Activated T-helper 17 cell treated with anti-CD3 and anti-CD28 coated beads, Interleukin-2, amount 50 U/mL, for 72 hours (primary cell): Measurements from ENCODE around the gene ATP13A1. TPM values are rescaled to one million over a fixed set of nuclear protein-coding genes. Genes with fewer than 3 reads are reported as not detected.
A peak's percentile ranks its signal among the peaks of the same experiment; 100 is the strongest.

Experiments
- ATAC-seq: fragments of 150-1000 bp; cut with Tn5 transposase; replicated peaks from 2 replicates; pipeline ENCODE4 v1.10.0; 2021; ENCODE audit warnings: mild to moderate bottlenecking, moderate library complexity
- H3K27ac Mint-ChIP-seq: one replicate; pipeline ENCODE4 v1.8.0; 2022; ENCODE audit warnings: mixed read lengths
- H3K27me3 Mint-ChIP-seq: one replicate; pipeline ENCODE4 v1.8.0; 2022; ENCODE audit warnings: mixed read lengths
- H3K36me3 Mint-ChIP-seq: one replicate; pipeline ENCODE4 v1.8.0; 2022; ENCODE audit warnings: low read depth, mild to moderate bottlenecking, mixed read lengths
- H3K4me1 Mint-ChIP-seq: one replicate; pipeline ENCODE4 v1.8.0; 2022; ENCODE audit warnings: mixed read lengths
- H3K4me3 Mint-ChIP-seq: one replicate; pipeline ENCODE4 v1.8.0; 2022; ENCODE audit warnings: mild to moderate bottlenecking, mixed read lengths
- H3K9me3 Mint-ChIP-seq: one replicate; pipeline ENCODE4 v1.8.0; 2022; ENCODE audit warnings: mixed read lengths
- total RNA-seq, 2 donors: library from RNA; stranded (reverse); gene quantifications; one replicate each; pipeline ENCODE4 v1.2.3, GENCODE V29; 2022

The ATP13A1 gene
- total RNA-seq, 2 donors from 2014 or later, result 47.8 to 79.6 TPM

DNA sequence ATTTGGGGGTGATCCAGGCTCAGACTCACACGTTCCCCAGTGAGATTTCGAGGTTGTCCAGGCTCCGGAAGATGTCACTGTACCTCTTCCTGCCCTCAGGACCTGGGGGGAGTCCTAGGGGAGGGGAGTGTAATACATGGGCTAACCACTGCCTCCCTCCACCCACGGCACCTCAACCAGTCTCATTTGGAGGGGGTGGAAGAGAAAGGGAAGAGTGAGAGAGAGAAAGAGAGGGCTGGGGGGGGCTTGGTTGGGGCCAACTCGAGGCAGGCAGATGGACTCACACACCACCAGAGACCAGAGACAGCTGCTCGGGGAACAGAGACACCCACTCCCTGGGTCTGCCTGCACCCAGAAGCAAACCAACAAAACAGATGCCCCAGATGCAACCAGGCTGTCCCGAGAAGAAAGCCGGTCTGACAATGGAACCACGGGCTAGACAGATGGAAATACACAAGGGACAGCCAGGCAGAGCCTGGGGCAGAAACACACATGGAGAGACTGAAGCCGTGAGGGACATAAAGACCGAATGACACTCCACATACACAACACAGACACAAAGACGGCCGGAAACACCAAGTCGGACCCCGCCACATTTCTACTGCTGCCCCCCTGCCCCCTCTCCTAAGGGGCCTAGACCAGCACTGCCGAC lies 20.8 kb downstream of the ATP13A1 start:
- Mint-ChIP-seq H3K4me1 (peaks cover 11% of the 10 kb centered on the region), H3K27me3 (no peaks in the 10 kb centered on the region)
- ATAC-seq, result peak; percentile 74

DNA sequence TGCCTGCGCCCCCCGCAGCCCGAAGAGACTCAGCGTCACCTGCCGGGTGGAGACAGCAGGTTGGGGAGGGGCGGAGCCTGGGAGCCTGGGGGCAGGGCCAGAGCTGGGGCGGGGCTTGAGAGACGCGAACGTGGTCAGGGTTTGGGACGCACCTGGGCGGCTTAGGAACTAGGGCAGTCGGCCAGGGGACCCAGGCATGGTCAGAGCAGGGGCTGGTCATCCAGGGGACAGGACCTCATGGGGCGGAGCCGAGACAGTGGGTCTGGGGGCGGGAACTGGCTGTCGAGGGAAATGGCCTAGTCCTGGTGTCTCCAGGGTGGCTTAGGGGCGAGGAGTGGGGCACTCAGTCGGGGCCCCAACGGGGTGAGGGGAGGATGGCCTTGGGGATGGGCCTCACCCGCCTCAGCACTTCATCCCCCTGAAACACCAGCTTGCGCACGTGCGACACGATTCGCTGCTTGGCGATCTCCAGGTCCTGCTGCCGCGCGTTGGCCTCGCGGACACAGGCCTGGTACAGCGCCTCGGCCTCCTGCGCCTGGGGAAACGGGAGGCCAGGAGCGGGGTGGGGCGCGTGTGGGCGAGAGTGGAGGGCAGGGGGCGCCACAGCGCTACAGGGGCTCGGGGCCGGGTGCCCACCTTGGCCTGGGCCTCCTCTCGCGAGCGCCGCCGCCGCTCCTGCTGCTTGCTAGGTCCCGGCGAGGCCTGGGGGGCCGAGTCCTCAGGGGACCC lies 25.8 kb downstream of the ATP13A1 start:
- Mint-ChIP-seq H3K4me3 (no peak overlapping the region), H3K36me3 (peaks cover 94% of the 10 kb centered on the region), H3K27ac (no peak overlapping the region), H3K27me3 (no peaks in the 10 kb centered on the region), H3K4me1 (peaks cover 12% of the 10 kb centered on the region), H3K9me3 (no peaks in the 10 kb centered on the region)
- no peak for ATAC-seq

More for the DNA sequence above, 20.8 kb downstream of the ATP13A1 start:
- Mint-ChIP-seq H3K27ac (peak overlapping the region; percentile 98), H3K4me3 (peak overlapping the region; percentile 100), H3K36me3 (peaks cover 85% of the 10 kb centered on the region), H3K9me3 (no peaks in the 10 kb centered on the region)

DNA sequence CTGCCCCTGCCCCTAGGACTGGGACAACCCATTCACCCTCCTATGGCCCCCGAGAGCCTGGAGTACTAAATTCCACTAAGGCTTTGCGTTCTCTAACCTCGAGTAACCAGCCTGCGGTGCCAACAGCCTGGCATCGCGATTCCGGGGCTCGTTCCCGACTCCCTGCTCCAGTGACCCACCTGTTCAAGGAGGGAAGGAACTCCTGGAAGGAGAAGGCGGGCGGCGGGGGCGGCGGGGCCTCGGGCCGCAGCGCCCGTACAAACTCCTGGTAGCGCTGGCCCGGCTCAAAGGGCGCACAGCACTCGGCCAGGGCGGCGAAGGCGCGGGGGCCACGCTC lies 26.3 kb downstream of the ATP13A1 start:
- Mint-ChIP-seq H3K27ac (no peak overlapping the region), H3K27me3 (no peaks in the 10 kb centered on the region), H3K4me1 (peaks cover 7% of the 10 kb centered on the region), H3K36me3 (peaks cover 94% of the 10 kb centered on the region), H3K4me3 (no peak overlapping the region), H3K9me3 (no peaks in the 10 kb centered on the region)
- ATAC-seq, result no peak

DNA sequence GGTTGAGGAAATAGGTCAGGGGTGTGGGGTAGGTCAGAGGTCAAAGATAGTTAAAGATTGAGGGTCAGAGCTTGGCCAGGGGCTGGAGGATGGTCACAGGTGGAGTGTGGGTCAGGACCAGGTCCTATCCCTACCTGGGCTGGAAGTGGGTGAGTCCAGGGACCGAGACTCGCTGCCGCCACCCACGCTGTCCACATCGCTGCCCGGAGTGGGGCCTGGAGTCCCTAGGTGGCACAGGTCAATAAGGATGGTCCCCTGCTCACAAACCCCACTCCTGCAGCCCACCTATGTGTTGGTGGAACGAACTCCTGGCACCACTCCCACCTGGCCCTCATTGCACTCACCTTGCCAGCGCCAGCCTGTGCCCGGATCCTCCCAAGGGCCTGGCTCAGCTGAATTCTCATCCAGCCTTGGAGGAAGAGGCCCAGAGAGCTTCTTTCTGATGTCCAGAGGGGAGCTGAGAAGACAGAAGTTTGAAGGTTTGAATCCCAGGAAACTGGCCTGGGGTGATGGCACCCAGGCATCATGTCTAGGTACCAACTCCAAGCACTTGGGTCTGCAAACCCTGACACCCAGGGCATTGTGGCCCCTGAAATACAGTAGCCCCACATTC lies 26.8 kb downstream of the ATP13A1 start:
- ATAC-seq, result no peak
- no peak overlapping the region for H3K4me3 Mint-ChIP-seq
- H3K36me3 Mint-ChIP-seq, result peaks cover 94% of the 10 kb centered on the region
- H3K27ac Mint-ChIP-seq, result no peak overlapping the region
- H3K27me3 Mint-ChIP-seq, result no peaks in the 10 kb centered on the region
- peaks cover 3% of the 10 kb centered on the region for H3K4me1 Mint-ChIP-seq
- no peaks in the 10 kb centered on the region for H3K9me3 Mint-ChIP-seq

DNA sequence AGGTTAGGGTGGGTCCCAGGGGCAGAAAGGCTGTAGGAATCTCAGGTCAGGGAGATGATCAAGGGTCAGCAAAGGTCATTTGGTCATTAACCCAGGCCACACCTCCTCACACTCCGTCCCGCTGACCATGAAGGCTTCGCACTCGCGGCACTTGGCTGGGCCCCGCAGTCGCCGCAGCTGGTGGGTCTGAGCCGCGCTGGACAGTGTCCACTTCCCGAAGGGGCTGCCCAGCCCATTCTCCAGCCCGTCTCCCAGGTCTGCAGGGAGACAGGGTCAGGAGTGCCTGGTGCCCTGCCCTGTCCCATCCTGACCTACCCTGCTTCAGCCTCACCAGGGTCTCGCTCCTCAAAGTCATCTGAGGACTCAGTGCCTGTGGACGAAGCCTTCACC lies 28.2 kb downstream of the ATP13A1 start:
- H3K4me3 Mint-ChIP-seq, result no peak overlapping the region

DNA sequence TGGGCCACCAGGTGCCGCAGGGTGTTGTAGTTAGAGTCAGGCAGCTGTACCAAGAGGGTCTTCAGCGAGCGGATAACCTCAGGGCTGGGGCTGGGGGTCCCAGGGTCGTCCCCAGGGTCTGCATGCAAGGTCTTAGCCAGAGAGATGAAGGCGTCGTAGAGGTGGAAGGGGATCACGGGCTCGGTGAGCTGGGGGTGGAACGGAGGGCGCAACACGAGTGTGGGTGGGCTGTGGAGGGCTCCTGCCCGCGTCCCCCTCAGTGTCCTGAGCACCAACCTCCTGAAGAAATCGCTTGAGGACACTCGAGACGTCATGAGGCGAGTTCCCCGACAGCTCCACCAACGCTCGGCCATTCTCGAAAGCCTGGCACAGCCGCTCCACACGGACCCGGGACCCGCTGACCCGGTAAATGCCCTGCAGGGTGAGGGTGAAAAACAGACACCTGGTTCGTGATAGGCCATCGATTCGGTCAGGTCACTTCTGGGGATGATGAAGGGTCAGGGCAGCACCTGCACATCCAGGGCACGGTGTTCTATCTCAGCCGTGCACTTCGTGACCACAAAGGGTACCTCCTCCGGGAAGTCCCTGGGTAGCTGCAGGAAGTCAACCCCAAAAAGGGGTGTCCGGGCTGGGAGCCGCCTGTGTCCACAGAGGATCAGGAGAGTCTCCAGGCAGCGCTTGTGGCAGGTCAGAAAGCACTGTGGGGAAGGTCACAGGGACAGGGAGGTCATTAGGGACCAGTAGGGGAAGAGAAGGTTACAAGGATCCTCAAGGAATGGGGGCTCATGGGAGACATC lies 28.8 kb downstream of the ATP13A1 start:
- peaks cover 3% of the 10 kb centered on the region for H3K4me1 Mint-ChIP-seq
- H3K9me3 Mint-ChIP-seq, result no peaks in the 10 kb centered on the region
- peaks cover 95% of the 10 kb centered on the region for H3K36me3 Mint-ChIP-seq
- no peaks in the 10 kb centered on the region for H3K27me3 Mint-ChIP-seq
- peak overlapping the region; percentile 65 for H3K27ac Mint-ChIP-seq
- no peak overlapping the region for H3K4me3 Mint-ChIP-seq
- ATAC-seq, result peak; percentile 23

More for the DNA sequence above, 28.2 kb downstream of the ATP13A1 start:
- ATAC-seq, result no peak
- H3K36me3 Mint-ChIP-seq, result peaks cover 98% of the 10 kb centered on the region
- no peaks in the 10 kb centered on the region for H3K27me3 Mint-ChIP-seq
- H3K27ac Mint-ChIP-seq, result peak overlapping the region; percentile 65
- H3K4me1 Mint-ChIP-seq, result peaks cover 3% of the 10 kb centered on the region
- no peaks in the 10 kb centered on the region for H3K9me3 Mint-ChIP-seq

DNA sequence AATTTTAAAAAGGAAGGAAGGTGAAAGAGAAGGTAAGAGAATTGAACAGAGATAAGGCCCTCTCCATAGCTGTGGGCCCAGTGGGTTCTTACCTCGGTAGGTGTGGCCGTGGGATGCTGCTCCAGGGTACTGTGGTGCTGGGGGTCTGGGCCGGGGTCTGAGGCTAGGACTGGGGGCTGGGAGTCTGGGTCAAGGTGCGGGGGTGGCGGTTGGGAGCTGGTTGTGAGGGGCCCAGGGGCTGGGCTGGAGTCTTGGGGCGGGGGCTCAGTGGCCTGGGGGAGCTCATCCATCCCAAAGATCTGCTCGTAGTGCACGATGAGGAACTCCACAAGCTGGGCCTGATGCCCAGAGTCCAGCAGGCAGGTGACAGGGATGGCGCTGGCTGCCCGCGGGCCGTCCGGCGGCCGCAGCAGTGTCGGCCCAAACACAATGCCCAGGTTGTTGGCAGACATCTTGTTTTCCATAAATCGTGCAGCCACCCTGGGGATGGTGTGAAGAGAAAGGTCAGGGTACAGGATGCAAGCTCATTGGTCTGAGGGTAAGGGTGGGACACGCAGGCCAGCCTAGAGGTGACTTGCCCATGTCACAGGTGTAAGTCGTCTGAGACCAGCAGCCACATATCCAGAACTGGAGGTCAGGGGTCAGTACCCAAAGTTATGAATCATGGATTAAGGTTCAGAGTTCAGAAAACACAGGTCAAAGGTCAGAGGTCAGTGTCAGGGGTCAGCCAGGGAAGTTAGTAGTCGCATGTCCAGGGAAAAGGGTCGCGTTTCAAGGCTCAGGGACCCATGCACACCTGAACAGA lies 29.6 kb downstream of the ATP13A1 start:
- no peaks in the 10 kb centered on the region for H3K9me3 Mint-ChIP-seq
- peaks cover 3% of the 10 kb centered on the region for H3K4me1 Mint-ChIP-seq
- no peak overlapping the region for H3K4me3 Mint-ChIP-seq
- no peaks in the 10 kb centered on the region for H3K27me3 Mint-ChIP-seq
- ATAC-seq, result no peak
- peaks cover 89% of the 10 kb centered on the region for H3K36me3 Mint-ChIP-seq
- H3K27ac Mint-ChIP-seq, result no peak overlapping the region

DNA sequence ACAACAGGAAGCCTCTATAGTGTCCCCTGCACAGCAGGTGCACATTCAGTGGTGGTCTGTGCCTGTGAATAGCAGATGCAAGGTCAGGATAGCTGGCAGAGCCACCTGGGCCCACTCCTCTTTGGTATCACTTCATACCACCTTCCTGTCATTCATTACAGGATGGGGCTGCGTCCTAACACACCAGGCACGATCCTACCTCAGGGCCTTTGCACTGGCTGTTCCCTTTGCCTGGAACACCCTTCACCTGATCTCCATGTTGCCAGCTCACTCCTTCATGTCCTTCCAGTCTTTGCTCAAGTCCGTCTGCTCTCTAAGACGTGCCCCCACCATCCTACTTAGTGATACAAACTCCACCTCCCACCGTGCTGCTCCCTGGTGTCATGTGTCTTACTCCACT lies 30.8 kb downstream of the ATP13A1 start:
- no peaks in the 10 kb centered on the region for H3K27me3 Mint-ChIP-seq
- peak overlapping the region; percentile 11 for H3K27ac Mint-ChIP-seq
- no peaks in the 10 kb centered on the region for H3K9me3 Mint-ChIP-seq
- H3K36me3 Mint-ChIP-seq, result peaks cover 85% of the 10 kb centered on the region
- peaks cover 5% of the 10 kb centered on the region for H3K4me1 Mint-ChIP-seq
- ATAC-seq, result no peak
- H3K4me3 Mint-ChIP-seq, result no peak overlapping the region

DNA sequence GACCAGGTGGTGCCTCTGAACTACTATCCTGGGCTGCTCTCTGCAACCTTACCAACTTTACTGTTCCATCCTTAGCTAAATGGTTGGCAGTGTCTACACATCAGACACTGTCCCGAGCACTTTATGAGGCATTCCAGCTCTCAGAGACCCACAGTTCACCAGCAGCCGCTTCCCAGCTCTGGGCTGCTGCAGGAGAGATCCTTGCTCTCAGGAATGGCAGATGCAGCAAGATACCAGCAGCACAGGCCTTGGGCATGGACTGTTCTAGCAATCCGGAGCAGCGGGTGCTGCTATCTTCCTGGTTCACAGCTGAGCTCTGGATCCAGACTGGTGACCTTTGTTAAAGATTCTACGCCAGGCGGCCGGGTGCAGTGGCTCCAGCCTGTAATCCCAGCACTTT lies 32.1 kb downstream of the ATP13A1 start:
- Mint-ChIP-seq H3K36me3 (peaks cover 83% of the 10 kb centered on the region), H3K27me3 (no peaks in the 10 kb centered on the region), H3K9me3 (no peaks in the 10 kb centered on the region), H3K27ac (no peak overlapping the region), H3K4me1 (peaks cover 15% of the 10 kb centered on the region), H3K4me3 (no peak overlapping the region)
- no peak for ATAC-seq

DNA sequence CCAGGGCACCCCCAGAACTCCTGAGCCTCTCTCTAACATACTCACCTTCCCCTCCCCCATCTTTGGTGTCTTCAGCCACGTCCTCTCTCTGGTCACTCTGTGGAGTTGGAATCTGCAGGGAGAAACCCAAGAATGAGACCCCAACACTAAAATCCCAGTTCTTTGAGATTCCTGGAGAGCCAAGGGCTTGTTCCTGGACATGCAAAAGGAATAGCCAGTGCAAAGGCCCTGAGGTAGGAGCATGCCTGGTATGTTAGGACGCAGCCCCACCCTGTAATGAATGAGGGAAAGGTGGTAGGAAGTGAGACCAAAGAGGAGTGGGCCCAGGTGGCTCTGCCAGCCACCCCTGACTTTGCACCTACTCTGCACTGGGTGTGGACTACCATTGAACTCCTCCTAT lies 33.0 kb downstream of the ATP13A1 start:
- ATAC-seq, result no peak
- H3K4me1 Mint-ChIP-seq, result peaks cover 19% of the 10 kb centered on the region
- H3K9me3 Mint-ChIP-seq, result no peaks in the 10 kb centered on the region
- no peak overlapping the region for H3K27ac Mint-ChIP-seq
- H3K36me3 Mint-ChIP-seq, result peaks cover 80% of the 10 kb centered on the region
- no peak overlapping the region for H3K4me3 Mint-ChIP-seq
- H3K27me3 Mint-ChIP-seq, result no peaks in the 10 kb centered on the region

DNA sequence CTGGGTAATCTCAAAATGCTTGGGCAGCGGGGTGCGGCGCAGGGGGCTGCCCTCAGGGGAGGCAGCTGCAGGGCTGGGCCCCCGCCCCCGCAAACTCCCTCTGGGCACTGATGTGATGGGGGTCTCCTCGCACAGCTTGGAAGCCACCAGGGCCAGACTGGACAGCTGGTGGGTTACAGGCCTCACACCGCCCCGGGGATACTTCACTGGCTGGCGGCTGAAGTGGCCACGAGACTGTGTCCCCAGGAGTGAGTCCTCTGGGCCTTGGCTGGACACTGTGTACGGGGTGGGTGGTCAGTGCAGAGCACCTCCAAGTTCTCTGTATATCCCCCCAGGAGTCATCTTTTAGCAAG lies 33.4 kb downstream of the ATP13A1 start:
- H3K9me3 Mint-ChIP-seq, result no peaks in the 10 kb centered on the region
- H3K4me3 Mint-ChIP-seq, result no peak overlapping the region
- ATAC-seq, result no peak
- peaks cover 76% of the 10 kb centered on the region for H3K36me3 Mint-ChIP-seq
- H3K27me3 Mint-ChIP-seq, result no peaks in the 10 kb centered on the region
- no peak overlapping the region for H3K27ac Mint-ChIP-seq
- peaks cover 19% of the 10 kb centered on the region for H3K4me1 Mint-ChIP-seq

DNA sequence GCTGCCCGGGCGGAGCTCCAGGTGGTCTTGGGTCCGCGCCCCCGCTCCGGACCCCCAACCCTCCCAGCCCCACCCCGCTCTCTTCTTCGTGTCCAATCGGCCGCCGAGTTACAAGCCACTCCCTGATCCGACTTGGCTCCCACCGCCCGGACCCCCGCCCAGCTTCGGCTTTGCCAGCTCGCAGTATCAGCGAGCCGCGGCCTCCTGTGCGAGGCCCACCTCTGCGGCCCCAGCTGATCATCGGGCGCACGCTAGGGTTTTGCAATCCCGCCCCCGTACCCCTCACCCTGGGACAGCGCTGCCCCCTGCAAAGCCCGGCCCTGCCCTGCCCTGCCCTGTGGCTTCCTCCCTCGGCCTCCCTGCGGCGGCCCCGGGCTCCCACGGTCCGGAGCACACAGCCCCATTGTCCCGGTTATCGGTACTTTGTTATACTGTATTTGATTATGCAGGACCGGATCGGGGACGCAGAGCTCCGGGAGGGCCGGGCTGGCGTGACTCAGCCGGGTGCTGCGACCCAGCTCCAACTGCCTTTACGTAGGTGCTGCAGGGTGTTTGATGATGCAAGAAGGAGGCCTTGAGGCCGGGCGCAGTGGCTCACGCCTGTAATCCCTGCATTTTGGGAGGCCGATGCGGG lies 34.9 kb downstream of the ATP13A1 start:
- peaks cover 74% of the 10 kb centered on the region for H3K36me3 Mint-ChIP-seq
- peaks cover 19% of the 10 kb centered on the region for H3K4me1 Mint-ChIP-seq
- peak overlapping the region; percentile 64 for H3K4me3 Mint-ChIP-seq
- no peaks in the 10 kb centered on the region for H3K27me3 Mint-ChIP-seq
- peak overlapping the region; percentile 68 for H3K27ac Mint-ChIP-seq
- ATAC-seq, result peak; percentile 50
- H3K9me3 Mint-ChIP-seq, result no peaks in the 10 kb centered on the region

DNA sequence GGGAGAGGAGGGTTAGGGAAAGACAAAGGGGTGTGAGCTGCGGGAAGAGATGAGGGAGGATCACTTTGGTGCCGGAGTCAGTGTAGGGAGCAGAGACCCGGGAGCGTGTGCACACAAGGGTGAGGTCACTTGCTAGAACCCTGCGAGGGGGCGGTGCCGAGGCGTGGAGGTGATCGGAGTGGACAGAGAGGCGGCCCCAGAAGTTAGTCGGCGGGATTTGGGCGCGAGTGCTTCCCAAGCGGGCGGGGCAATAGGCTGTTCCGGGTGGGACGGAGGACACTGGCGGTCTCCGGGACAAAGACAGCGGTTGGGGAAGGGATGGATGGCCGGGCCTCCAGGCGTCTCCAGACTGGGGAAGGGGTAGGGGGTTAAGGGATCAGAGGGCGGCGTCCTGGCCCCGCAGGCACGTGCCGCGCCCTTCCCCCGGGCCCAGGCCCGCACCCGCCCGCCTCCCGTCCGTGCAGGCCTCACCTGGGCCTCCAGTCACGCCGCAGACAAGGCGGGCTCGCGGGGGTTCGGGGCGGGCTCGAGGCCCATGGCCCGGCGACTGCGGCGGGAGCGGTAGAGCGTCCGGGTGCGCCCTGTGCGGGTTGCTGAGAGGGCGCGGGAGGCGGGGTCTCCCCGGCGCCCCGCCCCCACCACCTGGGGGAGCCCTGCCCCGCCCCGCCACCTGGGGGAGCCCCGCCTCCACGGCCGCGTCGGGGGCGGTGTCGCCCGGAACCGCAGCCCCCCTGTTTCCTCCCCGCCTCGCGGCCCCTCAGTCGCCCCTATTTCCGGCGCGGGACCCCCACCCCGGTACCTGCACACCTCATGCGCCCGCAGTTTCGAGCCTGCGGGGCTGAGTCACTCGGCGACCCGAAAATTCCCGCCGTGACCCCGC lies 35.6 kb downstream of the ATP13A1 start, which contains the start of gene LPAR2:
Gene LPAR2, minus strand, starts transcription at position 600 of the 880 bp plus-strand sequence. CDS start 945 bp downstream, outside the sequence.
- Mint-ChIP-seq H3K36me3 (peaks cover 72% of the 10 kb centered on the region), H3K27me3 (no peaks in the 10 kb centered on the region), H3K9me3 (no peaks in the 10 kb centered on the region), H3K4me3 (peak within 1 kb of the TSS; percentile 99), H3K4me1 (peaks cover 16% of the 10 kb centered on the region), H3K27ac (peak within 1 kb of the TSS; percentile 98)
- ATAC-seq, result peak; percentile 79
